A549 (cell line): ENCODE results near the gene TRMT2A.

Source experiments
- ZC3H11A ChIP-seq: fragments of 450-650 bp; IDR thresholded peaks from 2 replicates; pipeline ENCODE4 v1.6.1; 2014; ENCODE audit warnings: antibody characterized with exemption, mild to moderate bottlenecking
- TF ChIP-seq, protein P1 (sequence below): IDR thresholded peaks from 2 replicates; pipeline ENCODE4 v1.6.1; 2012
- TF ChIP-seq, protein P2 (sequence below): fragments of >200 bp; sonication (Bioruptor Twin); formaldehyde crosslinking; IDR thresholded peaks from 3 replicates; pipeline ENCODE4 v1.5.1; 2016
- TF ChIP-seq, protein P3 (sequence below): fragments of 200-600 bp; sonication (generic); IDR thresholded peaks from 2 replicates; pipeline ENCODE4 v1.6.1; 2016; ENCODE audit warnings: antibody characterized with exemption, mild to moderate bottlenecking, moderate library complexity

DNA sequence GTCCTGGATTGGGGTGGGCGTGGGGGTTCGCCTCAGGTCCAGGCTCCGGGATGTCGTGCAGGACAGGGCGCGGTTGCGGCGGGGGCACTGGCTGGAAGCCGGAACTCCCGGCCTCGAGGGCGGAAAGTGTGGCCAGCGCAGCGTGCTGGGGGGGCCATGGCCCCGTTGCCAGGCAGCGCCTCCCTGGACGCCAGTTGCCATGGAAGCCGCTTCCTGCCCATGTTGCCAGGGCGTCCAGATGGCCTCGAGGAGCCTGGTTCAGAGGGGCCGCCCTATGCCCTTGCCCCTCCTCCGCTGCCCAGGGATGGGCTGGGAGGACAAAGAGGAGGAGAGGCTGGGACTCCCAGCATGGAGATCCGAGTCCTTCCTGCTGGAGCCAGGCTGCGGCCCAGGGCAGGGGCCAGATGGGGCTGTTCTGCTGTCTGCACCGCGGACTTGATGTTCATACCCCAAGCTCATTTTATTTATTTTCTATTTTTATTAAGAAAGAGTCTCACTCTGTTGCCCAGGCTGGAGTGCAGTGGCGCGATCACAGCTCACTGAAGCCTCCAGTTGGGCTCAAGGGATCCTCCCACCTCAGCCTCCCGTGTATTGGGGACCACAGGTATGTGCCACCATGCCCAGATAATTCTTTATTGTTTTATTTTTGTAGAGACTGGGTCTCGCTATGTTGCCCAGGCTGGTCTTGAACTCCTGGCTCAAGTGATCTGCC, 38.5 kb upstream of the TRMT2A start:
- TF ChIP-seq, protein P1, sequence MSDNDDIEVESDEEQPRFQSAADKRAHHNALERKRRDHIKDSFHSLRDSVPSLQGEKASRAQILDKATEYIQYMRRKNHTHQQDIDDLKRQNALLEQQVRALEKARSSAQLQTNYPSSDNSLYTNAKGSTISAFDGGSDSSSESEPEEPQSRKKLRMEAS = no peak
- TF ChIP-seq, protein P2, sequence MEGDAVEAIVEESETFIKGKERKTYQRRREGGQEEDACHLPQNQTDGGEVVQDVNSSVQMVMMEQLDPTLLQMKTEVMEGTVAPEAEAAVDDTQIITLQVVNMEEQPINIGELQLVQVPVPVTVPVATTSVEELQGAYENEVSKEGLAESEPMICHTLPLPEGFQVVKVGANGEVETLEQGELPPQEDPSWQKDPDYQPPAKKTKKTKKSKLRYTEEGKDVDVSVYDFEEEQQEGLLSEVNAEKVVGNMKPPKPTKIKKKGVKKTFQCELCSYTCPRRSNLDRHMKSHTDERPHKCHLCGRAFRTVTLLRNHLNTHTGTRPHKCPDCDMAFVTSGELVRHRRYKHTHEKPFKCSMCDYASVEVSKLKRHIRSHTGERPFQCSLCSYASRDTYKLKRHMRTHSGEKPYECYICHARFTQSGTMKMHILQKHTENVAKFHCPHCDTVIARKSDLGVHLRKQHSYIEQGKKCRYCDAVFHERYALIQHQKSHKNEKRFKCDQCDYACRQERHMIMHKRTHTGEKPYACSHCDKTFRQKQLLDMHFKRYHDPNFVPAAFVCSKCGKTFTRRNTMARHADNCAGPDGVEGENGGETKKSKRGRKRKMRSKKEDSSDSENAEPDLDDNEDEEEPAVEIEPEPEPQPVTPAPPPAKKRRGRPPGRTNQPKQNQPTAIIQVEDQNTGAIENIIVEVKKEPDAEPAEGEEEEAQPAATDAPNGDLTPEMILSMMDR = no peak
- TF ChIP-seq, protein P3, sequence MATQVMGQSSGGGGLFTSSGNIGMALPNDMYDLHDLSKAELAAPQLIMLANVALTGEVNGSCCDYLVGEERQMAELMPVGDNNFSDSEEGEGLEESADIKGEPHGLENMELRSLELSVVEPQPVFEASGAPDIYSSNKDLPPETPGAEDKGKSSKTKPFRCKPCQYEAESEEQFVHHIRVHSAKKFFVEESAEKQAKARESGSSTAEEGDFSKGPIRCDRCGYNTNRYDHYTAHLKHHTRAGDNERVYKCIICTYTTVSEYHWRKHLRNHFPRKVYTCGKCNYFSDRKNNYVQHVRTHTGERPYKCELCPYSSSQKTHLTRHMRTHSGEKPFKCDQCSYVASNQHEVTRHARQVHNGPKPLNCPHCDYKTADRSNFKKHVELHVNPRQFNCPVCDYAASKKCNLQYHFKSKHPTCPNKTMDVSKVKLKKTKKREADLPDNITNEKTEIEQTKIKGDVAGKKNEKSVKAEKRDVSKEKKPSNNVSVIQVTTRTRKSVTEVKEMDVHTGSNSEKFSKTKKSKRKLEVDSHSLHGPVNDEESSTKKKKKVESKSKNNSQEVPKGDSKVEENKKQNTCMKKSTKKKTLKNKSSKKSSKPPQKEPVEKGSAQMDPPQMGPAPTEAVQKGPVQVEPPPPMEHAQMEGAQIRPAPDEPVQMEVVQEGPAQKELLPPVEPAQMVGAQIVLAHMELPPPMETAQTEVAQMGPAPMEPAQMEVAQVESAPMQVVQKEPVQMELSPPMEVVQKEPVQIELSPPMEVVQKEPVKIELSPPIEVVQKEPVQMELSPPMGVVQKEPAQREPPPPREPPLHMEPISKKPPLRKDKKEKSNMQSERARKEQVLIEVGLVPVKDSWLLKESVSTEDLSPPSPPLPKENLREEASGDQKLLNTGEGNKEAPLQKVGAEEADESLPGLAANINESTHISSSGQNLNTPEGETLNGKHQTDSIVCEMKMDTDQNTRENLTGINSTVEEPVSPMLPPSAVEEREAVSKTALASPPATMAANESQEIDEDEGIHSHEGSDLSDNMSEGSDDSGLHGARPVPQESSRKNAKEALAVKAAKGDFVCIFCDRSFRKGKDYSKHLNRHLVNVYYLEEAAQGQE = no peak
- no peak for TF ChIP-seq ZC3H11A
